CD4-positive, alpha-beta T cell (primary cell): ENCODE measurements around the gene IL7R. TPM values are rescaled to one million over a fixed set of nuclear protein-coding genes. Genes with fewer than 3 reads are reported as not detected.
A peak's percentile ranks its signal among the peaks of the same experiment; 100 is the strongest.

ENCODE experiments used
- ATAC-seq: fragments of 200-7000 bp; cut with Tn5 transposase; one replicate; pipeline ENCODE4 v1.10.0; 2022; ENCODE audit warnings: mild to moderate bottlenecking; ENCODE audit not compliant: poor library complexity
- CTCF ChIA-PET: fragments of 350-600 bp; sonication (Branson Sonifier 250); formaldehyde crosslinking; loops from one replicate; lab custom pipeline; 2021; ENCODE audit warnings: antibody characterized with exemption, inconsistent platforms; lab: Charles Lee
- POLR2A ChIA-PET: fragments of 350-600 bp; sonication (Branson Sonifier 250); formaldehyde crosslinking; loops from one replicate; lab custom pipeline; 2021; ENCODE audit warnings: antibody characterized with exemption, inconsistent platforms; lab: Charles Lee
- DNase-seq, 14 experiments: peaks; one replicate each; pipeline ENCODE4 v3.0.0-alpha.2; 2013 to 2020; ENCODE audit warnings: mixed read lengths in 2 of 14
- H3K27ac ChIP-seq, 2 donors: one replicate each; pipeline versions ENCODE4 v1.5.1 to v1.7.0; 2013; ENCODE audit warnings: low read length in 2 of 2, low read depth in 1 of 2, mild to moderate bottlenecking in 1 of 2
- H3K27me3 ChIP-seq, 2 experiments: 1 replicate in 1 of 2; 2 replicates in 1 of 2; pipeline versions ENCODE4 v1.6.1 to v1.7.0; 2013; ENCODE audit warnings: low read length in 2 of 2, control low read depth in 1 of 2, mild to moderate bottlenecking in 1 of 2, moderate library complexity in 1 of 2; ENCODE audit not compliant: insufficient read depth in 2 of 2, control insufficient read depth in 1 of 2
- H3K36me3 ChIP-seq: one replicate; pipeline ENCODE4 v1.6.1; 2013; ENCODE audit warnings: low read length, control low read depth; ENCODE audit not compliant: insufficient read depth
- H3K4me1 ChIP-seq: one replicate; pipeline ENCODE4 v1.6.1; 2013; ENCODE audit warnings: low read length, control low read depth; ENCODE audit not compliant: insufficient read depth
- H3K4me3 ChIP-seq: one replicate; pipeline ENCODE4 v1.5.1; 2013; ENCODE audit warnings: mild to moderate bottlenecking, low read length, moderate library complexity
- H3K9me3 ChIP-seq, 2 experiments: 1 replicate in 1 of 2; 2 replicates in 1 of 2; pipeline versions ENCODE4 v1.6.1 to v1.7.0; 2013; ENCODE audit warnings: low read length in 2 of 2, mild to moderate bottlenecking in 2 of 2, control low read depth in 1 of 2, moderate library complexity in 1 of 2; ENCODE audit not compliant: control insufficient read depth in 1 of 2, insufficient read depth in 1 of 2
- H3K27ac Mint-ChIP-seq: one replicate; pipeline ENCODE4 v1.8.0; 2020; ENCODE audit warnings: mixed read lengths
- H3K27me3 Mint-ChIP-seq: one replicate; pipeline ENCODE4 v1.8.0; 2021; ENCODE audit warnings: mixed read lengths
- H3K36me3 Mint-ChIP-seq: one replicate; pipeline ENCODE4 v1.8.0; 2021; ENCODE audit warnings: low read depth, mixed read lengths
- H3K4me1 Mint-ChIP-seq: one replicate; pipeline ENCODE4 v1.8.0; 2021; ENCODE audit warnings: low read depth, mixed read lengths
- H3K4me3 Mint-ChIP-seq: one replicate; pipeline ENCODE4 v1.8.0; 2020; ENCODE audit warnings: mild to moderate bottlenecking, mixed read lengths
- H3K9me3 Mint-ChIP-seq: one replicate; pipeline ENCODE4 v1.8.0; 2020; ENCODE audit warnings: mixed read lengths
- intact Hi-C, 2 experiments: fragments of 100-400 bp; cut with DNase I in 1 of 2; cut with micrococcal nuclease in 1 of 2; formaldehyde crosslinking; loops; one replicate each; pipeline versions ENCODE4 v1.15.1 to v1.9.0; 2023 to 2025; cut with DNase I, micrococcal nuclease
- total RNA-seq, 174 experiments: library from RNA in 2 of 174; stranded (reverse) in 2 of 174; gene quantifications; one replicate each; pipeline ENCODE4 v1.2.3 and lab custom pipeline; 2021 to 2026
- TF ChIP-seq, protein P1 (sequence below): fragments of 200-600 bp; IDR thresholded peaks from one replicate; pipeline ENCODE4 v1.8.0; 2022; ENCODE audit warnings: antibody characterized with exemption, mild to moderate bottlenecking

IL7R gene
- total RNA-seq, 2 experiments from 2014 or later: 623 to 638 TPM

DNA sequence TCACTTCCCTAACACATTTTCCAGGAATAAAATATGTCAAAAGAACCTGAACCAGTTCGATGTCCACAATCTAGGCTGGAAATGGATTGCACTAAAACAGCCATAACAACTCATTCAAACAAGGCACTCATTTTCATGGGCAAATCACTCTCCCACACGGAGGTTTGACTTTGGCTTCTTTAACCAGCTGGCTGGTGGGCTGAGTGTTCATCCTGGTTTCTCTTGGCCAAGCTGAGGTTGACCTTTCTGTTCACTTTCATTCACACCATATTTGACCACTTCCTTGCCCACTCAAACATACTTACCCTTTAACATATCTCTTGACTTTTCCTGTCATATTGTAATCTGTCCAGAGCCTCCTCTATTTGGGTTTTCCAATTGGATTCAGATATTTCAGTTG, 5.4 kb downstream of the IL7R start:
- H3K4me3 ChIP-seq: peak overlapping the region; percentile 88

DNA sequence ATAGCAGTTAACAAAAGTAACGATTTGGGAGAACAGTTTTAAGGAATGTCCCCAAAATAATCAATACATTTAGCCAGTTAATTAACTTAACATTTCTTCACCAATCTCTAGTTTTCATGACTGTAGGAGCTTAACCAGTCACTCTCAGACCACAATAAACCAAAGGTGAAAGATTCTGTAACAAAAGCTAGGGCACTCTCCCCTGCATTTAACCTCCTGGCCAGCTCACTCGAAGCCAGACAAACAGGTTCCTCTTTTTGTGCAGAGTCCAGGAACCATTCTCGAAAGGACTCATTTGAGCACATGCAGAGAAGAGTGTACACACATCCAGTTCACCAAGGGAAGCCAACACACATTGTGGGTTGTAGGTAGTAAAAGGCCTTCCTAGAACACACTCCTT, 6.5 kb downstream of the IL7R start:
- Mint-ChIP-seq H3K4me1 (peaks cover 83% of the 10 kb centered on the region), H3K36me3 (peaks cover 98% of the 10 kb centered on the region), H3K4me3 (peak overlapping the region; percentile 93), H3K9me3 (peaks cover 3% of the 10 kb centered on the region), H3K27ac (peak overlapping the region; percentile 99), H3K27me3 (no peaks in the 10 kb centered on the region)
- TF ChIP-seq, protein P1, sequence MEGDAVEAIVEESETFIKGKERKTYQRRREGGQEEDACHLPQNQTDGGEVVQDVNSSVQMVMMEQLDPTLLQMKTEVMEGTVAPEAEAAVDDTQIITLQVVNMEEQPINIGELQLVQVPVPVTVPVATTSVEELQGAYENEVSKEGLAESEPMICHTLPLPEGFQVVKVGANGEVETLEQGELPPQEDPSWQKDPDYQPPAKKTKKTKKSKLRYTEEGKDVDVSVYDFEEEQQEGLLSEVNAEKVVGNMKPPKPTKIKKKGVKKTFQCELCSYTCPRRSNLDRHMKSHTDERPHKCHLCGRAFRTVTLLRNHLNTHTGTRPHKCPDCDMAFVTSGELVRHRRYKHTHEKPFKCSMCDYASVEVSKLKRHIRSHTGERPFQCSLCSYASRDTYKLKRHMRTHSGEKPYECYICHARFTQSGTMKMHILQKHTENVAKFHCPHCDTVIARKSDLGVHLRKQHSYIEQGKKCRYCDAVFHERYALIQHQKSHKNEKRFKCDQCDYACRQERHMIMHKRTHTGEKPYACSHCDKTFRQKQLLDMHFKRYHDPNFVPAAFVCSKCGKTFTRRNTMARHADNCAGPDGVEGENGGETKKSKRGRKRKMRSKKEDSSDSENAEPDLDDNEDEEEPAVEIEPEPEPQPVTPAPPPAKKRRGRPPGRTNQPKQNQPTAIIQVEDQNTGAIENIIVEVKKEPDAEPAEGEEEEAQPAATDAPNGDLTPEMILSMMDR: no peak
- Histone ChIP-seq H3K27ac (peak overlapping the region; percentile 43 to 63), H3K9me3 (no peaks in the 10 kb centered on the region), H3K27me3 (no peaks in the 10 kb centered on the region), H3K36me3 (peaks cover 98% of the 10 kb centered on the region), H3K4me3 (peak overlapping the region; percentile 88), H3K4me1 (peaks cover 18% of the 10 kb centered on the region)
- intact Hi-C loops: loop anchor here in 1 of 2 experiments (5.0 kb wide), 1 partner anchor 206 kb away; no protein-coding TSS in a partner anchor
- no peak for DNase-seq
- ChIA-PET CTCF (interaction anchor here (0.8 to 3.8 kb wide), 6 partner anchors 9 to 246 kb away, joined by 3 to 19 read pairs (median 4); no protein-coding TSS in a partner anchor), POLR2A (interaction anchor here (0.9 to 15.7 kb wide), 9 partner anchors 9 to 82 kb away, joined by 3 to 576 read pairs (median 29); no protein-coding TSS in a partner anchor)
- no peak for ATAC-seq

More for the DNA sequence above, 5.4 kb downstream of the IL7R start:
- H3K9me3 Mint-ChIP-seq: peaks cover 3% of the 10 kb centered on the region
- H3K36me3 Mint-ChIP-seq: peaks cover 98% of the 10 kb centered on the region
- TF ChIP-seq, protein P1: no peak
- peak overlapping the region; percentile 93 for H3K4me3 Mint-ChIP-seq
- Histone ChIP-seq H3K27ac (peak overlapping the region; percentile 43 to 63), H3K9me3 (no peaks in the 10 kb centered on the region), H3K4me1 (peaks cover 11% of the 10 kb centered on the region), H3K36me3 (peaks cover 92% of the 10 kb centered on the region), H3K27me3 (no peaks in the 10 kb centered on the region)
- H3K4me1 Mint-ChIP-seq: peaks cover 73% of the 10 kb centered on the region
- intact Hi-C loops: loop anchor here in 1 of 2 experiments (5.0 kb wide), 1 partner anchor 205 kb away; no protein-coding TSS in a partner anchor
- no peaks in the 10 kb centered on the region for H3K27me3 Mint-ChIP-seq
- ChIA-PET POLR2A (interaction anchor here (1.0 to 15.7 kb wide), 10 partner anchors 8 to 244 kb away, joined by 3 to 576 read pairs (median 31); no protein-coding TSS in a partner anchor), CTCF (interaction anchor here (1.4 to 5.7 kb wide), 5 partner anchors 8 to 245 kb away, joined by 3 to 39 read pairs (median 4); no protein-coding TSS in a partner anchor)
- ATAC-seq (no peak), DNase-seq (no peak)
- H3K27ac Mint-ChIP-seq: peak overlapping the region; percentile 99

DNA sequence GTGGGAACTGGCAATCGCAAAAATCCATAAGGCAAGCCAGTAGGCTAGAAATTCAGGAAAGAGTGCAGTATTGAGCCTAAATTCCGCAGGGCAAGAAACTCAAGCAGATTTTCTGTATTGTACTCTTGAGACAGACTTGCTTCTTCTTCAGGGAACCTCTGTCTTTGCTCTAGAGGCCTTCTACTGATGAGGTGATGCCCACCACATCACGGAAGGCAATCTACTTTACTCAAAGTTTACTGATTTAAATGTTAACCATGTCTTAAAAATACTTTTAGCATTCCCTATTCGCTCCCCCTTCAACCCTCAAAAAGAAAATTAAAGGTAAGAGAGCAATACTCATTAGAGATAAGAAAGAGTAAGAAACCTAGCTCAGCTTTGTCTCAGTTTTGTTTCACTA, 11.3 kb downstream of the IL7R start:
- no peaks in the 10 kb centered on the region for H3K27me3 ChIP-seq
- TF ChIP-seq, protein P1: no peak
- H3K36me3 ChIP-seq: peaks cover 98% of the 10 kb centered on the region
- Mint-ChIP-seq H3K4me3 (peak overlapping the region; percentile 66), H3K4me1 (peaks cover 96% of the 10 kb centered on the region), H3K27me3 (no peaks in the 10 kb centered on the region), H3K36me3 (peaks cover 100% of the 10 kb centered on the region), H3K27ac (peak overlapping the region; percentile 99), H3K9me3 (peaks cover 9% of the 10 kb centered on the region)
- CTCF ChIA-PET: interaction anchor here (1.8 kb wide), 1 partner anchor 9 kb away, joined by 5 read pairs; no protein-coding TSS in a partner anchor
- no peaks in the 10 kb centered on the region for H3K9me3 ChIP-seq
- DNase-seq (no peak), ATAC-seq (no peak)
- POLR2A ChIA-PET: interaction anchor here (0.8 to 4.8 kb wide), 11 partner anchors 8 to 217 kb away, joined by 3 to 73 read pairs (median 7); partner anchors contain the start of gene IL7R
- H3K4me3 ChIP-seq: peak overlapping the region; percentile 0
- H3K27ac ChIP-seq: peak overlapping the region; percentile 18 to 35
- H3K4me1 ChIP-seq: peaks cover 40% of the 10 kb centered on the region
- intact Hi-C loops: no loop called here
